T-helper 9 cell (primary cell): ENCODE measurements around the gene ZNF675.
"Not testable (repeated sequence)": the region's sequence is repeated elsewhere in the genome, so short reads cannot be mapped to it uniquely, and the experiment has no call there.

Source experiments
- DNase-seq: peaks from one replicate; pipeline ENCODE4 v3.0.0-alpha.2; 2020
- total RNA-seq, 2 donors: gene quantifications; one replicate each; lab custom pipeline; 2026; lab: John Stamatoyannopoulos, UW

The ZNF675 gene
- 25.1 to 44.6 reads per million in 2 donors for total RNA-seq

DNA sequence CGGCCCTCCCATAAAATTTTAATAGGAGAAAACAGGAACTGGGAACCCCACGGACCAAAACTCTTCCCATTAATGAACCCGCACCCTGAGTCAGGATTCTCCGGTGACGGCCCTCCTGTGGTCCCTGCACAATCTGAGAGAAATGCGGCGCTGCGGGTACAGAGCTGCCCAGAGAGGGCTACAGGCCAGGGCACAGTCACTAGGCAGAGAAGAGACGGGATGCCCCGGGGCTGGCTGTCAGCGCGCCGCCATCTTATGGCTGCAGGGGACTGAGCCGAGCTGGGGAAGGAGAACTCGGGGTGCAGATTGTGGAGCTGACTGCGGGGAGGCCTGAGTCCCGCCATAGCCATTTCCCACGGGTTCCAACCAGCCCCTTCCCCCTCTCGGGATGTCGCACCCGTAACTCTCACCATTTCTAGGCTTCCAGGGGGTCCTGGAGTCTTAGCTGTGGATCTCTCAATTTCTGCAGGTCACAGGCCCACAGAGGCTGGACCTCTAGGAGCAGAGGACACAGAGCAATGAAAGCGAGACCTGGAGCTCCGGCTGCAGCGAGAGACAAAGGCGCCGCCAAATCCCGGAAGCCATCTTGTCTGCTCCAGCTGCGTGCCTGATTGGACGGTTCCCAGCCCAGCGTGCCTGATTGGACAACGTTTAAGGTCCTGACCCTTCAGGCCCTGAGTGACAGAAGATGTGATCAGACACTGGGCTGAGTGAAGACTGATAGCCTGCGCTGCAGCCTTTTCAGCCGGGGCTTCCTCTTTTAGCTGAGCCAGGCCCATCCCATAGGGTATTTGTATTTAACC lies at the start of gene ZNF675:
Gene ZNF675, minus strand, starts transcription at position 592 of the 803 bp plus-strand sequence. Its CDS starts 179 bp downstream, at position 413.
- peak; percentile 81 for DNase-seq

DNA sequence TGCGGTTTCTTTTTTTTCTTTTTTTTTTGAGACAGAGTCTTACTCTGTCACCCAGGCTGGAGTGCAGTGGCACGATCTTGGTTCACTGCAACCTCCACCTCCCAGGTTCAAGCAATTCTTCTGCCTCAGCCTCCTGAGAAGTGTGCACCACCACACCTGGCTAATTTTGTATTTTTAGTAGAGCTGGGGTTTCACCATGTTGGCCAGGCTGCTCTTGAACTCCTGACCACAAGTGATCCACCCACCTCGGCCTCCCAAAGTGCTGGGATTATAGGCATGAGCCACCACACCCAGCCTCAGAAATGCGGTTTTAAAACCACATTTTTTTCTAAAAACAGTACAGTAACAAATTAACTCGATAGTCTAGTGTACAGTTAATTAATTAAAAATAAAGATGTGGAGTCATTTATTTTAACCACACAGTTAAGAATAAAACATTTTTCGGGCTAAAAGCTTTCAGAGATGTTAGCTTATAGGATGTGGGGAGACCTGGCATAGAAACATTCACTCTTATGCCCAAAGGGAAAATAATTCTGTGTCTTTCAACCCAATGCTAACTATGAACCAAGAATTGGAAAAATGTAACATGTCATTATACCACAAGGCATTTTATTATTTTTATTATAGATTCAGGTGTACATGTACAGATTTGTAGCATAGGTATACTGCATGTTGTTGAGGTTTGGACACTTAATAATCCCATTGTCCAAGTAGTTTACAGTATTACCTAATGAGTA lies 43.9 kb upstream of the ZNF675 start:
- not testable (repeated sequence) for DNase-seq

DNA sequence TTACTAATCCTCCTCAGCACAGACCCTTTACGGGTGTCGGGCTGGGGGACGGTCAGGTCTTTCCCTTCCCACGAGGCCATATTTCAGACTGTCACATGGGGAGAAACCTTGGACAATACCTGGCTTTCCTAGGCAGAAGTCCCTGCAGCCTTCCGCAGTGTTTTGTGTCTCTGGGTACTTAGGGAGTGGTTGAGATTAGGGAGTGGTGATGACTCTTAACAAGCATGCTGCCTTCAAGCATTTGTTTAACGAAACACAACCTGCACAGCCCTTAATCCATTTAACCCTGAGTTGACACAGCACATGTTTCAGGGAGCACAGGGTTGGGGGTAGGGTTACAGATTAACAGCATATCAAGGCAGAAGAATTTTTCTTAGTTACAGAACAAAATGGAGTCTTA lies 37.1 kb upstream of the ZNF675 start:
- DNase-seq = not testable (repeated sequence)

DNA sequence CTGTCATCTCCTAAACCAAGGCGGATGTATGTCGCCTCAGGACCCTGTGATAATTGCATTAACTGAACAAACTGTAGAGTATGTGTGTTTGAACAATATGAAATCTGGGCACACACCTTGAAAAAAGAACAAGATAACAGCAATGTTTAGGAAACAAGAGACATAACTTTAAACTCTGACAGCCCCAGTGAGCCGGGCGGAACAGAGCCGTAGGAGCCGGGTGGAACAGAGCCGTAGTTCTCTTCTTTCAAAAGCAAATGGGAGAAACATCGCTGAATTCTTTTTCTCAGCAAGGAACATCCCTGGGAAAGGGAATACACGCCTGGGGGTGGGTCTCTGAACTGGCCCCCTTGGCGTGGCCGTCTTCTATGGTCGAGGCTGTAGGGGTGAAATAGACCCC lies 31.8 kb upstream of the ZNF675 start:
- no peak for DNase-seq

DNA sequence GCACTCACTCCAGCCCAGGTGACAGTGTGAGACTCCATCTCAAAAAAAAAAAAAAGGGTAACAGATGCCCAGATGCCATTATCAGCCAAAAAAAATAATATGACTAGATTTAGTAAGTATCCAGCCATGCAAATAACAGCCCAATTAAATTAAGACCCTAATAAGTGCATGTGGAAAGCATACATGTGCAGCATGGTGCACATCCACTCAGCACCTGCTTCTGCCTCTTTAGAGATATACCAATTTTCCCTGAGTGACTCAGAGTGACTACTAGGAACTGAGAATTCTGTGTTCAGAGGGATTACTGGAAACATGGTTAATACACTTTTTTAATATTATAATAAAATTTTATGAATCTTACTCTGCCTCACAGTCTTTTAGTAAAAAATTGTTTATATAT lies 29.8 kb upstream of the ZNF675 start:
- DNase-seq = no peak

DNA sequence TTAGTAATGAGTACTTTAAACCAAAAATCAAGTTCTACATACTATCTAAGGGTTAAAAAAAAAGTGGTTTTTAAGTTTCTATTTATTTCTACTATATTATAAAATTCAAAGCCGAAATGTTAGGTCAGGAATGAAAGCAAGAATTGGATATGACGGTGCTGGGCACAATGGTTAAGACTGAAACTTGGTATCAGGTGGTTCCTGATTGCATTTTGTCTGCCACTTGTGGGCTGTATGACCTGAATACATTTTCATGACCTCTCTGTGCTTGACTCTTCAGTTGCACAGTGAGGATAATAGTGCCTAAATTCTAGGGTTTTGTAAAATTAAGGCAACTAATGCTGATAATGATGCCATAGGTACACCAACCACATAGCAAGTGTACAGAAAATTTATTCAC lies 22.3 kb upstream of the ZNF675 start:
- no peak for DNase-seq

DNA sequence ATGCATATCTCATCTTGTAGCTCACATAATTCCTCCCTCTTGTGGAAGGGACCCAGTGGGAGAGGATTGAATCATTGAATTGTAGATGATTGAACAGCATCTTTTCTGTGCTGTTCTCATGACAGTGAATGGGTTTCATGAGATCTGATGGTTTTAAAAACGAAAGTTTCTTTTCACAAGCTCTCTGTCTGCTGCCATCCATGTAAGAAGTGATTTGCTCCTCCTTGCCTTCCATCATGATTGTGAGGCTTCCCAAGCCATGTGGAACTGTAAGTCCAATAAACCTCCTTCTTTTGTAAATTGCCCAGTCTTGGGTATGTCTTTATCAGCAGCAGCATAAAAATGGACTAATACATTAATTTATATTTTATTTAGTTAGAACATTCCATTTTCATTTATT lies 19.6 kb upstream of the ZNF675 start:
- DNase-seq = no peak

DNA sequence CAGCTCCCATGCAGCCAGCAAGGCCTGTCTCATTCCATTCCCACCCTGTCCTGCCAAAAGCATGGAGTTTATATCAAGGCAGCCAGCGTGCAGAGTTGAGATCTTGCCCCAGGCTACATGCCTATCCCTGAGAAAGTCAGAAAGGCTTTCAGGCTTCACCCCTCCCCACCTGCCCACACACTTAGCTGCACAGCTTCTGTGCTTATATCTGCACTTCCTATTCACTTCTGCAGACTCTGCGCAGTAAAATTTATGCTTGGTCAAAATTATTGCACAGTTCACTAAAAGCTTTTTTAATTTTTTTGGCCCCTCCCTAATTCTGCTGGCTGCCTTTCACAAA lies 12.5 kb upstream of the ZNF675 start:
- no peak for DNase-seq

DNA sequence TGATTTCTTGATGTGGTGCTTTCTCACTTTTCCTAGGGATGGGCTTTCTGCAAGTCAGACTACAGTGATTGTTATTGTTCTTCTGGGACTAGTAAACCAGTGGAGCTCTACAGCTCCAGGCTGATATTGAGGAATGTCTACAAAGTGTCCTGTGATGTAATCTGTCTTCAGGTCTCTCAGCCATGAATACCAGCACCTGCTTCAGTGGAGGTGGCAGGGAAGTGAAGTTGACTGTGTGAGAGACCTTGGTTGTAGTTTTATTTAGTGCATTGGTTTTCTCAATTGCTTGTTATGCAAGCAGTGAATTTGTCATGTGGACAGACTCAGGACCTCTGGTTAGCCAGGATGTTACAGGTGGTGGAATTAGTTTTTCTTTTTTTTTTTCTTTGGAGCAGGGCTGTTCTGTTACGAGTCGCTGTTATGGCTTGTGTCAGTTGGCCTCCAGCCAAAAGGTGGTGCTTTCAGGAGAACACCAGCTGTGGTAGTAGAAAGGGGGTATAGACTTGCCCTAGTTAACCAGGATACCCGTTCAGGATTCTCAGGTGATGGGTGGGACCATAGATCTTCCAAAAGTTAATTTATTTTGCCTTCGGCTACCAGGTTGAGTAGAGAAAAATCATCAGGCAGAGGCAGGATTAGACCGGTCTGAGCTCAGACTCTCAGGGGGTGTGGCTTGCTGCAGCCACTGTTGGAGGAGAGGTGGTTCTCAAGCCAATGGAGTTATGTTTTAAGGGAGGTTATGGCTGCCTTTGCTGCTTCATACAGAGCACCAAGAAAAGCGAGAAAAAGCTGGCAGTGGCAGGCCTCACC lies 11.9 kb upstream of the ZNF675 start:
- DNase-seq = no peak

DNA sequence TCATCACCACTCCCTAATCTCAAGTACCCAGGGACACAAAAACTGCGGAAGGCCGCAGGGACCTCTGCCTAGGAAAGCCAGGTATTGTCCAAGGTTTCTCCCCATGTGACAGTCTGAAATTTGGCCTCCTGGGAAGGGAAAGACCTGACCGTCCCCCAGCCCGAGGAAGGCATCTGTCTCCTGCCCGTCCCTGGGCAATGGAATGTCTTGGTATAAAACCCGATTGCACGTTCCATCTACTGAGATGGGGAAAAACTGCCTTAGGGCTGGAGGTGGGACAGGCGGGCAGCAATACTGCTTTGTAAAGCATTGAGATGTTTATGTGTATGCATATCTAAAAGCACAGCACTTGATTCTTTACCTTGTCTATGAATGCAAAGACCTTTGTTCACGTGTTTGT lies 5.9 kb upstream of the ZNF675 start:
- not testable (repeated sequence) for DNase-seq

DNA sequence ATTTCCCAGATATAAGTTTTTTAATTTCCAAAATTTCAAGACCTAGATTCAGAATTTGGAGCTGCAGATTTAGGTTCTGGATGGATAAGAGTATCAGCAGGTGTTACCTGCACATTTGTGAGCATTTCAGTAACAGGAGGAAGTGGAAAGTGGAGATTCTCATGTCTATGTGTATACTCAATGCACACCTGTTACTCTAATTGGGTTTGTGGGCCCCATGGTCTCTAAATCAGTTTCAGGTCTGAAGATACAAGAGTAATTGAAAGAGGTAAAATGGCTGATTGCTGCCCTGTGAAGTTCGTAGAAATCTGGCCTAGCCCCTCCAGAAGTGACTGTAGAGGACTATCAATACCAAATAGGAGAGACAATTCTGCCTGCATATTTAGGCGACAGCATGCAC lies 13.9 kb downstream of the ZNF675 start:
- no peak for DNase-seq

DNA sequence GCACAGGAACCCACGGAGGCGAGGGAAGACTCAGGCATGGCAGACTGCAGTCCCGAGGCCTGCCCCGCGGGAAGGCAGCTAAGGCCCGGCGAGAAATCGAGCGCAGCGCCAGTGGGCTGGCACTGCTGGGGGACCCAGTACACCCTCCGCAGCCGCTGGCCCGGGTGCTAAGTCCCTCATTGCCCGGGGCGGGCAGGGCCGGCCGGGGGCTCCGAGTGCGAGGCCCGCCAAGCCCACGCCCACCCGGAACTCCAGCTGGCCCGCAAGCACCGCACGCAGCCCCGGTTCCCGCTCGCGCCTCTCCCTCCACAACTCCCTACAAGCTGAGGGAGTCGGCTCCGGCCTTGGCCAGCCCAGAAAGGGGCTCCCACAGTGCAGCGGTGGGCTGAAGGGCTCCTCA lies 18.4 kb downstream of the ZNF675 start:
- not testable (repeated sequence) for DNase-seq

DNA sequence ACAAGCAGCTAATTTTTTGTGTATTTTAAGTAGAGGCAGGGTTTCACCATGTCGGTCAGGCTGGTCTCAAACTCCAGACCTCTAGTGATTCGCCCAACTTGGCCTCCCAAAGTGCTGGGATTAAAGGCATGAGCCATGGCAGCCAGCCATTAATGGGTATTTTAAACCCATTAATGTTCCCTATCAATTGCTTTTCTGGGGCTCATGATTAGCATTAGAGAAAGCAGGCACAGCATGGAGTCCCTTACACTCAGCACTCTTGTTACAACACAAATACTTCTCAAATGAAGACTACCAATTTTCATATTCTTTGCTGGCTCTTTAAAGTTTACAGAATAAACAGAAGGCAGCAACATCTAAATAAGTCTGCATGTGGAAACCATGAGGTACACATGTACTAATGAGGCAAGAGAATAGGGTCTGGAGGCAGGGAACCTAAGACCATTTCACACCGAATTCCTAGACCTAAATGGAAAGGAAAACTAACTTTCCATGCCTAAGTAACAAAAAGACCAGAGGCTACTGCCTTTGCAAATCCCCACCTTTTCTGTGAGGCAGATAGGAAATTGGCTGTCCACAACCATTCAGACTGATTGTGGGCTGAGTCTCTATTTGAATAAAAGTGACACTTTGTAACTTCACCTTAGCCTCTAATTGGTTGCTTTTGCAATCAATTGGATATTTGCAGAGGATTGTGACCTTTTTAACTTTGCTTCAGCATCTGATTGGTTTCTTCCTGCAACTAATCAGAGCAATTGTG lies 21.2 kb downstream of the ZNF675 start:
- DNase-seq = no peak

DNA sequence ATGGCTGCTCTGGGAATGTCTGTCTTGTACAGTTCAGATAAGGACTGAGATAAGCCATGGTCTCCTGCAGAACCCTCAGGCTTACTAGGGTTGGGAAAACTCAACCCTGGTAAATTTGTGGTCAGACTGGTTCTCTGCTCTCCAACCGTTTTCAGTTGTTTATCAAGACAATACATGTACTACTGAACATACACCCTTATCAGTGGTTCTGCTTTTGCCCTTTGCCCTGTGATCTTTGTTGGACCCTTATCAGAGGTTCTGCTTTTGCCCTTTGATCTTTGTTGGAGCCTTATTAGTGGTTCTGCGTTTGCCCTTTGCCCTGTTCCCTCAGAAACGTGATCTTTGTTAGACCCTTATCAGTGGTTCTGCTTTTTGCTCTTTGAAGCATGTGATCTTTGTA lies 37.2 kb downstream of the ZNF675 start:
- not testable (repeated sequence) for DNase-seq
